Central memory CD8-positive, alpha-beta T cell (primary cell): ENCODE data around the gene RAB11FIP5.
A peak's percentile ranks its signal among the peaks of the same experiment; 100 is the strongest.
"Not testable (repeated sequence)": the region's sequence is repeated elsewhere in the genome, so short reads cannot be mapped to it uniquely, and the experiment has no call there.

Experiments
- ATAC-seq: fragments of 150-1000 bp; cut with Tn5 transposase; replicated peaks from 2 replicates; pipeline ENCODE4 v1.10.0; 2022; ENCODE audit warnings: mild to moderate bottlenecking, moderate FRiP score, moderate number of reproducible peaks; ENCODE audit not compliant: poor library complexity, severe bottlenecking; ENCODE audit errors: extremely low read depth
- DNase-seq, 2 donors: peaks; one replicate each; pipeline ENCODE4 v3.0.0; 2021; ENCODE audit warnings: low spot score in 2 of 2
- H3K27ac Mint-ChIP-seq: one replicate; pipeline ENCODE4 v1.8.0; 2022; ENCODE audit warnings: low read depth, mild to moderate bottlenecking, moderate library complexity, mixed read lengths
- H3K27me3 Mint-ChIP-seq: one replicate; pipeline ENCODE4 v1.8.0; 2022; ENCODE audit warnings: mixed read lengths
- H3K36me3 Mint-ChIP-seq: one replicate; pipeline ENCODE4 v1.8.0; 2022; ENCODE audit warnings: mild to moderate bottlenecking, moderate library complexity, mixed read lengths; ENCODE audit not compliant: insufficient read depth
- H3K4me1 Mint-ChIP-seq: one replicate; pipeline ENCODE4 v1.8.0; 2022; ENCODE audit warnings: mixed read lengths
- H3K4me3 Mint-ChIP-seq: one replicate; pipeline ENCODE4 v1.8.0; 2022; ENCODE audit warnings: mild to moderate bottlenecking, moderate library complexity, mixed read lengths
- H3K9me3 Mint-ChIP-seq: one replicate; pipeline ENCODE4 v1.8.0; 2022; ENCODE audit warnings: mixed read lengths

RAB11FIP5 gene

DNA sequence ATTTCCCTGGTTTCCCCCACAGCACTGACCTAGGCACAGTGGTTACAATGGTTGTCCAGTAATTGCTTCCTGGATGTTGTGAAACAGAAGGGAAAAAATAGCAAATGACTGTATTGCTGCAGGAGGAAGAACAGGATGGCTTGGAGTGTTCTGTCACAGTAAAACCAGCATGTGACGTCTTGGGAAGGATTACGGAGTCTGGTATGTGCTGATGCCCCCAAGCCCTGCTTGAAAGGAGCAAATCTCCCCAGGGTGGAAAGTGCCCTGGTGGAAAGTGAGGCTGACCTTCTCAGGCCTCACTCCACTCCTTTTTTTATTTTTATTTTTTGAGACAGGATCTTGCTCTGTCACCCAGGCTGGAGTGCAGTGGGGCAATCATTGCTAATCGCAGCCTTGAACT is 7.8 kb downstream of the RAB11FIP5 start:
- Mint-ChIP-seq H3K4me1 (peaks cover 40% of the 10 kb centered on the region), H3K9me3 (no peaks in the 10 kb centered on the region), H3K4me3 (no peak overlapping the region), H3K36me3 (no peaks in the 10 kb centered on the region), H3K27me3 (no peaks in the 10 kb centered on the region), H3K27ac (no peak overlapping the region)
- ATAC-seq = no peak
- no peak for DNase-seq

DNA sequence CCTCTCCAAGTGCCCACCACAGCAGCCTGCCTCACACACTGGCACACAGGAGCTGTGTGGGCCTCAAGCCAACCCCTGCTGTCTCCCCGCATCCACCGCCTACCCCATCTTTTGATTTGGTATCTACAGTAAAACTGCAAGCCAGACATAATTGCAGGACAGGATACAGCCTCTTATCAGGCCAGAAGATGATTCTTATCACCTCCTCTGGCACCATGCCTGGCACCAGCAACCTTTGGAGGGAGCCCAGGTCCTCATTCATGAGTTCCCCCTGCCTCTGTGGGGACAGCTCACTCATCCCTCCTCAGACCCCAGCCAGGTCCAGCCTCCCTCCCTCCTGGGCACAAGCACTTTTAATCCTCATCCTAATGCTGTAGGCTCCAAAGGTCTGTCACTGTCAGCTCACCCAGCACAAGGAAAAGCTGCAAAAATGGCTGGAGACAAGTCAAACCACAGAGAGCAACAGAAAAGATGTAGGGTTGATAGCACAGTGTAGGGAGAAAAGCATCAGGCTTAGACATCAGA is 9.7 kb downstream of the RAB11FIP5 start:
- ATAC-seq (no peak), DNase-seq (no peak)
- H3K4me1 Mint-ChIP-seq = peaks cover 29% of the 10 kb centered on the region
- no peaks in the 10 kb centered on the region for H3K36me3 Mint-ChIP-seq
- H3K9me3 Mint-ChIP-seq = no peaks in the 10 kb centered on the region
- no peaks in the 10 kb centered on the region for H3K27me3 Mint-ChIP-seq
- H3K4me3 Mint-ChIP-seq = no peak overlapping the region
- H3K27ac Mint-ChIP-seq = no peak overlapping the region

- ATAC-seq (no peak), DNase-seq (no peak)
- Mint-ChIP-seq H3K4me3 (no peak overlapping the region), H3K4me1 (peaks cover 17% of the 10 kb centered on the region), H3K27me3 (no peaks in the 10 kb centered on the region), H3K27ac (no peak overlapping the region), H3K9me3 (no peaks in the 10 kb centered on the region), H3K36me3 (no peaks in the 10 kb centered on the region)
These were observed 11.0 kb downstream of the RAB11FIP5 start for GRCh38 chr2:73101626-73102256.

GRCh38 chr2:73100956-73101355 is 11.8 kb downstream of the RAB11FIP5 start:
- H3K36me3 Mint-ChIP-seq = no peaks in the 10 kb centered on the region
- no peaks in the 10 kb centered on the region for H3K27me3 Mint-ChIP-seq
- H3K4me1 Mint-ChIP-seq = peaks cover 18% of the 10 kb centered on the region
- ATAC-seq (no peak), DNase-seq (no peak)
- H3K9me3 Mint-ChIP-seq = no peaks in the 10 kb centered on the region
- no peak overlapping the region for H3K4me3 Mint-ChIP-seq
- no peak overlapping the region for H3K27ac Mint-ChIP-seq

- Mint-ChIP-seq H3K4me1 (peaks cover 14% of the 10 kb centered on the region), H3K9me3 (no peaks in the 10 kb centered on the region), H3K4me3 (no peak overlapping the region), H3K27ac (no peak overlapping the region), H3K36me3 (no peaks in the 10 kb centered on the region), H3K27me3 (no peaks in the 10 kb centered on the region)
- ATAC-seq = no peak
- DNase-seq = no peak
These were observed 13.3 kb downstream of the RAB11FIP5 start for GRCh38 chr2:73099486-73099885.

- H3K4me3 Mint-ChIP-seq = no peak overlapping the region
- ATAC-seq (no peak), DNase-seq (no peak)
- peaks cover 16% of the 10 kb centered on the region for H3K4me1 Mint-ChIP-seq
- no peaks in the 10 kb centered on the region for H3K9me3 Mint-ChIP-seq
- no peaks in the 10 kb centered on the region for H3K36me3 Mint-ChIP-seq
- no peaks in the 10 kb centered on the region for H3K27me3 Mint-ChIP-seq
- H3K27ac Mint-ChIP-seq = no peak overlapping the region
These were observed 16.8 kb downstream of the RAB11FIP5 start for GRCh38 chr2:73095910-73096309.

DNA sequence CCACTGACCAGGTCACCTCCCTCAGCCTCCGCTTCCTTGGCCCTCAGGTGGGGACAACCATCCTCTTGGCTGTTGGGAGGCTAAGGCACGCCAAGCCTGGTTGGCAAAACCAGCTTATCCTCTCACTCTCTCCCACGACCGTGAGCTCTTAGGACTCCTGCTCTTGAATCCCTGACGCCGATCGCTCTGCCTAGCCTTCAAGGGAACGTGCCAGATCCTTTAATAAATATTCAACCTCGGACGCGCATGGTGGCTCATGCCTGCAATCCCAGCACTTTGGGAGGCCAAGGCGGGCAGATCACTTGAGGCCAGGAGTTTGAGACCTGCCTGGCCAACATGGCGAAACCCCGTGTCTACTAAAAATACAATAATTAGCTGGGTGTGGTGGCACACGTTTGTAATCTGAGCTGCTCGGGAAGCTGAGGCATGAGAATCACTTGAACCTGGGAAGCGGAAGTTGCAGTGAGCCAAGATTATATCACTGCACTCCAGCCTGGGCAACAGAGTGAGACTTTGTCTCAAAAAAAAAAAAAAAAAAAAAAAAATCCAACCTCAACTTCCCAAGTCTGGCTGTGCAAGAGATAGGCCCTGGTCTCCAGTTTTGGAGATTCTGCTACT is 19.0 kb downstream of the RAB11FIP5 start:
- not testable (repeated sequence) for H3K27me3 Mint-ChIP-seq, H3K27ac Mint-ChIP-seq, DNase-seq, H3K4me3 Mint-ChIP-seq, ATAC-seq, H3K9me3 Mint-ChIP-seq, H3K36me3 Mint-ChIP-seq
- peaks cover 16% of the 10 kb centered on the region for H3K4me1 Mint-ChIP-seq

DNA sequence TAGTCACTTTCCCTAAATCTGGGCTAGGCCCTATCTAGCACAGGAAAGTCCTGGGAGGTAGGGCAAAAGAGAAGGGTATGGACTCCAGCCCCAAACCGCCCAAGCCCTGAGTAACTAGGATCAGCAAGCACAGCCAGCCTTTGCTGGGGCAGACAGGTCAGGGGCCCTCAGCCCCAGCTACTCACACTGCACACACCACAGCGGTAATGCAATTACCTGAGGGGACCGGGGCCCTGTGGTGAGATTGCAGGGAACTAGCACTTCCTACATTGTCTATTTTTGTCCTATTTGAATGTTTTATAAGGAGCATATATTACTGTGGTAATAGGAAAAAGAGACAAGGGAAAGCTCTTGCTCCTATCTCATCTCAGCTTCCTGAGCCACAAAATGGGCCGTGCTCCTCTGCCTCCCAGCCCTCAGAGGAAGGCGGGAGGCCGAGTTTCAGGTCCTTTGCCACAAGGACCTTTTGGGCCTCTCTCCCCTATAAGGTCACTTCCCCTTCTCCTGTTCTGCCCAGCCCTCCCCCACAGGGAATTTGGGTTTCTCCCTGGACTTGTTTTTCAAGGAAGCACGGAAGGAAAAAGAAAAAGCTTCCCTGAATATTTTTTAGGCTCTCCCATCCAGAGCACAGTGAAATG is 20.5 kb downstream of the RAB11FIP5 start:
- H3K27ac Mint-ChIP-seq = no peak overlapping the region
- no peaks in the 10 kb centered on the region for H3K9me3 Mint-ChIP-seq
- DNase-seq = no peak
- ATAC-seq = no peak
- H3K27me3 Mint-ChIP-seq = no peaks in the 10 kb centered on the region
- H3K4me3 Mint-ChIP-seq = no peak overlapping the region
- H3K36me3 Mint-ChIP-seq = no peaks in the 10 kb centered on the region
- peaks cover 16% of the 10 kb centered on the region for H3K4me1 Mint-ChIP-seq

- ATAC-seq (no peak), DNase-seq (no peak)
- H3K36me3 Mint-ChIP-seq = no peaks in the 10 kb centered on the region
- no peaks in the 10 kb centered on the region for H3K9me3 Mint-ChIP-seq
- no peak overlapping the region for H3K27ac Mint-ChIP-seq
- no peaks in the 10 kb centered on the region for H3K27me3 Mint-ChIP-seq
- H3K4me1 Mint-ChIP-seq = peaks cover 15% of the 10 kb centered on the region
- H3K4me3 Mint-ChIP-seq = no peak overlapping the region
These were observed 21.1 kb downstream of the RAB11FIP5 start for GRCh38 chr2:73091696-73092095.

- DNase-seq (no peak), ATAC-seq (no peak)
- no peaks in the 10 kb centered on the region for H3K27me3 Mint-ChIP-seq
- H3K4me3 Mint-ChIP-seq = no peak overlapping the region
- H3K36me3 Mint-ChIP-seq = no peaks in the 10 kb centered on the region
- no peaks in the 10 kb centered on the region for H3K9me3 Mint-ChIP-seq
- no peak overlapping the region for H3K27ac Mint-ChIP-seq
- H3K4me1 Mint-ChIP-seq = peaks cover 10% of the 10 kb centered on the region
These were observed 21.6 kb downstream of the RAB11FIP5 start for GRCh38 chr2:73091164-73091563.

- no peaks in the 10 kb centered on the region for H3K36me3 Mint-ChIP-seq
- no peak for ATAC-seq
- peaks cover 17% of the 10 kb centered on the region for H3K4me1 Mint-ChIP-seq
- H3K4me3 Mint-ChIP-seq = no peak overlapping the region
- H3K9me3 Mint-ChIP-seq = no peaks in the 10 kb centered on the region
- DNase-seq = no peak
- no peaks in the 10 kb centered on the region for H3K27me3 Mint-ChIP-seq
- H3K27ac Mint-ChIP-seq = peak overlapping the region; percentile 20
These were observed 23.3 kb downstream of the RAB11FIP5 start for GRCh38 chr2:73089270-73090030.

- Mint-ChIP-seq H3K4me1 (peaks cover 16% of the 10 kb centered on the region), H3K27ac (no peak overlapping the region), H3K9me3 (no peaks in the 10 kb centered on the region), H3K4me3 (no peak overlapping the region), H3K27me3 (no peaks in the 10 kb centered on the region), H3K36me3 (no peaks in the 10 kb centered on the region)
- ATAC-seq (no peak), DNase-seq (no peak)
These were observed 24.0 kb downstream of the RAB11FIP5 start for GRCh38 chr2:73088703-73089102.
